Left colon (tissue), 2 donors: Measurements from ENCODE around the gene DLX4. TPM values are rescaled to one million over a fixed set of nuclear protein-coding genes. Genes with fewer than 3 reads are reported as not detected.

ENCODE experiments used
- ATAC-seq: fragments of 200-7000 bp; cut with Tn5 transposase; one replicate; pipeline ENCODE4 v1.9.1; 2020; ENCODE audit warnings: mild to moderate bottlenecking, moderate library complexity
- DNase-seq, 2 donors: peaks; one replicate each; pipeline ENCODE4 v3.0.0-alpha.2; 2020
- intact Hi-C, 2 donors: fragments of 100-400 bp; cut with DNase I in 1 of 2; cut with micrococcal nuclease in 1 of 2; formaldehyde crosslinking; loops; one replicate each; pipeline versions ENCODE4 v1.11.2 to v1.14.0; 2022; cut with DNase I, micrococcal nuclease
- long read RNA-seq: library from polyadenylated mRNA; unstranded; transcript quantifications from one replicate; pipeline ENCODE4 v2.0.0, GENCODE V29; 2021
- total RNA-seq, 2 donors: library from RNA; stranded (reverse); fragmentation: NEBNext Ultra II Directional; extraction: Animal tissue kit (Norgen Biotek cat#: 25700); gene quantifications; one replicate each; pipeline ENCODE4 v1.2.1, GENCODE V29; 2021
- donor health status: DM: no; HTN: no; CAD: no.
- donor health status: DM: yes; HTN: yes; CAD: no.

The DLX4 gene
- total RNA-seq = under 1 TPM in 1 of 2 donors, not detected in 1; 0.20 TPM
- long read RNA-seq = 0 reads

DNA sequence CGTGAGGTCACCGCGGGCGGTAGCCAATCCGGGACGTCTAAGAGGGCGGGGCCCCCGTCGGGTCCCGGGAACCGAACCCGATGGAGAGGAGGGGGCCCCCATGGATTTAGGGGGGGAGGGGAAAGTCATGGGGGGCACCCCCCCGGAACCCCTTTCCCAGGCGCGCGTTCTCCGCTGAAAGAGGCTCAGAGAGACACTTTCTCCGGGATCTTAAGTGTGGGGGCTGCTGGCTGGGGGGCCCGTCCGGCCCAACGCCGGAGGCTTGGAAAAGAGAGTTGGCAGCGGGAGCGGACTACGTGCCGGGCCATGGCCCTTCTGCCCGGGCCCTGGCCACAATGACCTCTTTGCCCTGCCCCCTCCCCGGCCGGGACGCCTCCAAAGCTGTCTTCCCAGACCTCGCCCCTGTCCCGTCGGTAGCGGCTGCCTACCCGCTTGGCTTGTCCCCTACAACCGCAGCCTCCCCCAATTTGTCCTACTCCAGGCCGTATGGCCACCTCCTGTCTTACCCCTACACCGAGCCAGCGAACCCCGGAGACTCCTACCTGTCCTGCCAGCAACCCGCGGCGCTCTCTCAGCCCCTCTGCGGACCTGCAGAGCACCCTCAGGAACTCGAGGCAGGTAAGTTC, at the start of gene DLX4:
Gene DLX4, plus strand, starts transcription at position 57 of the 626 bp plus-strand sequence. Its CDS starts 279 bp downstream, at position 336.
- intact Hi-C loops = no loop called here
- ATAC-seq (no peak), DNase-seq (no peak)

- intact Hi-C loops = no loop called here
- DNase-seq = no peak
These were observed 48.8 kb upstream of the DLX4 start for GRCh38 chr17:49920030-49920769.

DNA sequence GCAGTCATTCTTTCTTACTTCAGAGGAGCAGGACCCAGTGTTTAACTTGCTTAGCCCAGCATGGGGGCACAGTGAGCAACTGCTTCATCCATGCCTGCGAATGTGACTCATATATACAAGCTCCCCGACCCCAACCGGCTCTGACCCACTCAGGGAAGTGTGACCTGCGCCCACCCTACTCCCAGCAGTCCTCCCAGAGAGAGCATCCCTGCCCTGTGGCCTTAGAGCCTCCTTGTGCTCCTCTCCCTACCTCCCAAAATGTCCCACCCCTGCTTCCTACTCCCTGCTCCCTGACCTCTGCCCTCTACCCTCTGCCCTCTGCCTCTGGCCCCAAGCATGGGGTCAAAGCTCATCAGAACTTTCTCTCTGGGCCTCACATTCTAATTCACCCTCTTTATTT, 46.9 kb upstream of the DLX4 start:
- no peak for ATAC-seq
- intact Hi-C loops = no loop called here
- DNase-seq = no peak

More at GRCh38 chr17:49920030-49920769, 48.8 kb upstream of the DLX4 start:
- no peak for ATAC-seq

- DNase-seq (no peak), ATAC-seq (no peak)
- intact Hi-C loops = no loop called here
These were observed 44.9 kb upstream of the DLX4 start for GRCh38 chr17:49924116-49924515.

DNA sequence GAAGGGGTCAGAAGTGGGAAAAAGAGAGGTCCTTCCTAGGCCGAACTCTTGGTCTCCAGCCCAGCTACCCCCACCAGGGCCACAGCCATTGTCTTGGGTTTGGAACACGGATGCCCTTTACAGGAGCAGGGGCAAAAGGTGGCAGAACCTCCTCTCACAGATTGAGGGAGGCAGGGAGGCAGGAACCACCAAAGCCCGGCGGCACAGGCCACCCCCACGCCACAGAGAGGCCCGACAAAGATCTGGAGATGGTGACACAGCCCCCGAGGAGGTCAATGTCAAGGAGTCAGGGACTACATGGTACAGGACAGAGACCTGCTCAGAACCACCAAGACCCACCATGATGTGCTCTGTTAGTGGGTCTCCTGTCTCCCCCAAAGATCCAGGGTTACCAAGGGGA, 44.4 kb upstream of the DLX4 start:
- intact Hi-C loops = no loop called here
- no peak for ATAC-seq
- DNase-seq = no peak

DNA sequence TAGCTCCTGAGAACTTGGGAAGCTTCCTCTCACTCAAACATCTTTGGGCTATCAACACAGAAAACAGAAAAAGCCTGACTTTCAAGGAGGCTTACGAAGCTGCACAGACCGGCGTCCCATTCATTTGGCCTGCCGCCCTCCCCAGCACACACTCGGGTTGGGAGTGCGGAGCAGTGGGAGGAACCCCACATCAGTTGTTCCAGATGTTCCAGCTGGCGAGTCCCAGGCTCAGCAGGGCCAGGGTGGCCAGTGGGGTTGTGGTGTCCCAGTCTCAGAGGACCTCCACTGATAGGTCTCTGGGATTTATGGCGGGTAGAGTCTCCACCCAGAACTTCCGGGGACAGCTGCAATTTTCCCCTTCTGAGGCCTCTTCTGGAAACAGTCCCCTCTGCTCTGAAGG, 43.1 kb upstream of the DLX4 start:
- DNase-seq = no peak

GRCh38 chr17:49926886-49927285, 42.1 kb upstream of the DLX4 start:
- intact Hi-C loops = no loop called here
- no peak for ATAC-seq

More for the DNA sequence above, 43.1 kb upstream of the DLX4 start:
- no peak for ATAC-seq
- intact Hi-C loops = no loop called here

DNA sequence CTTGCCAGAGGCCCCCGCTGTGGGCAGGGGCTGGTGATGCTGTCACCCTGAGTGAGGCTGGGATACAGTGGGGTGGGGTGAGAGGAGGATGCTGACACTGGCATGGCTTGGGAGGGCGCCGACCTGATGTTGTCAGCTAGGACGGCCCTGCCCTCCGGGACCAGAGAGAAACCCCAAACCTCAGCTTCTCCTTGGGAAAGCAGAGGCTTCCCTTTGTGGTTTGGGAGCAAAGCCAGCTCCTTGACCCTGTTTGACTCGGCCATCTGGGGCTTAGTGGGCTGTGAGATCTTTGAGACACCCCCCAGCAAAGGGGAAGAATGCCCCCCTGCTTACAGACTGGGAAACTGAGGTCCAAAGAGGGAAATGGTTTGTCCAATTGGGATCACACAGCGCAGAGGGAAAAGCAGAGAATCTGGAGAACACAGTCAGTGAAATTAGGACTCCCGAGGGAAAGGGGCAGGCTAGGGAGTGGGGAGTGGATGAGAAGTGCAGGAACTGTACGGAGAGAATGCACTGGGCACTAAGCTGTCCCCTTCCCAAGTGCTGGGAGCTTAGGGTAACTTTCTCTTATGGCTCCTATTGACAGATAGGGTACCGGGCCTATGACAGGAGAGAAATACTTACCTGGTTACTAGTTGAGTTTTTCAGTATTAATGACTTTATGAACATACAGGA, 40.7 kb upstream of the DLX4 start:
- intact Hi-C loops = no loop called here
- ATAC-seq (no peak), DNase-seq (no peak)

More at GRCh38 chr17:49926886-49927285, 42.1 kb upstream of the DLX4 start:
- DNase-seq = no peak

DNA sequence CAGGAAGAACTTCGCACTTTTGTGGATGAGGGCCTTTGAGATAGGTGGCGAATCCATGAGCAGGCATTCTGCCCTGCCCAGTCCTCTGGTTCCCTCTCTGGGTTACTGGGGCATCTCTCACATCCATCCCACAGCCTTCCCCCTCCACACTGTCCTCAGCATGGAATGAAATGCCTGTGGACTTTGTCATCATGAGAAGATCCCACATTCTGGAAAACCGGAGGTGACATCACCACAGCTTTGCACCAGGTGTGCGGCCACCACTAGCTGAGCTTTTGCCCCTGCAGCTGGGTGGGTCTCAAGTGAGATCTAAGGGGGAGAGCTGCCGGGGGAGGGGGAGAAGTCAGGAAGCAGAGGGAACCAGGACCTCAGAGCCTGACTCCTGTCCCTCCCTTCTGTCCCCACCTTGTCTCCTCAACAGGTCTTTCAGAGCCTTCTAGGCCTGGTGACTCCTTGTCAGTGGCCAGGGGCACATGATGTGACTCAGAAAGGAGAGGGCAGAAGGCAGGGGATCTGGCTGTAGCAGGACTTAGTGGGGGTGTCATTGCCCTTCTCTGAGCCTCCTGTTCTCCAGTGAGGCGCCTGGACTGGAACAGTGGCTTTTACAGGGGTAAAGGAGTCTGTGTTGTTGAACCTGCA, 40.0 kb upstream of the DLX4 start:
- intact Hi-C loops = no loop called here
- DNase-seq = no peak
- no peak for ATAC-seq

GRCh38 chr17:49930880-49931279, 38.1 kb upstream of the DLX4 start:
- ATAC-seq = no peak

DNA sequence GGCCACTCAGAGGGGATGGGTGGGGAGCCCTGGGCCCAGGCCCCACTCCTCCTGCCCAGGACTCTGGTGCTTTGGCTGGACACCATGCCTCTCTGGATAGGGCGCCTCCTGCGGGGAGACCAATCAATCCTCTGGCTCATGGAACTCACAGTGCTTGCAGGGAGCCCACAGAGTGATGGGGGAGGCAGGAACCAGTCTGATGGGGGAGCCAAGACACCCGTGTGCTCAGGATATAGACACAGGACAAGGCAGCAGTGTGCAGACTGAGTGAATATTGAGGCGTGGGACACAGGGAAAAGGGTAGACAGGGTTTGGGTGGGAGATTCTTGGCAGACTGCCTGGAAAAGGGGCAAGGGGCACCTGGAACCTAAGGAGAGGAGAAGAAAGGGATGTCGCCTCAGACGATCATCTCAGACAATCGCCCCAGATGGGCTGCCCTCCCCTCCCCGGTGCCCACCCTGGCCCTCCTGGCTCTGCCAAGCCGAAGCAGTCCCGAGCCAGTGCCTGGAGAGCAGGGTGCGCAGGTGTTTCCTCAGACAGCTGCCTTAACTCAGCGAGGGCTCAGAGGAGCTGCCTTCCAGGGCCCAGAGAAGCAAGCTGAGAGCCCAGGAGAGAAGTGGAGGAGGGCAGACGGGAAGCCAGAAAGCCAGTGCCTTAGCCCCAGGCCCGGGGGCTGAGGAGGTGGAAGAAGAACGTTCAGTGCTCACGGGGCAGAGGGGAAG, 37.4 kb upstream of the DLX4 start:
- ATAC-seq (no peak), DNase-seq (no peak)
- intact Hi-C loops = no loop called here

More at GRCh38 chr17:49930880-49931279, 38.1 kb upstream of the DLX4 start:
- no peak for DNase-seq
- intact Hi-C loops = no loop called here

- intact Hi-C loops = no loop called here
- no peak for DNase-seq
- no peak for ATAC-seq
These were observed 36.8 kb upstream of the DLX4 start for GRCh38 chr17:49932138-49932723.

- intact Hi-C loops = no loop called here
- no peak for ATAC-seq
- DNase-seq = no peak
These were observed 36.1 kb upstream of the DLX4 start for GRCh38 chr17:49932901-49933300.

DNA sequence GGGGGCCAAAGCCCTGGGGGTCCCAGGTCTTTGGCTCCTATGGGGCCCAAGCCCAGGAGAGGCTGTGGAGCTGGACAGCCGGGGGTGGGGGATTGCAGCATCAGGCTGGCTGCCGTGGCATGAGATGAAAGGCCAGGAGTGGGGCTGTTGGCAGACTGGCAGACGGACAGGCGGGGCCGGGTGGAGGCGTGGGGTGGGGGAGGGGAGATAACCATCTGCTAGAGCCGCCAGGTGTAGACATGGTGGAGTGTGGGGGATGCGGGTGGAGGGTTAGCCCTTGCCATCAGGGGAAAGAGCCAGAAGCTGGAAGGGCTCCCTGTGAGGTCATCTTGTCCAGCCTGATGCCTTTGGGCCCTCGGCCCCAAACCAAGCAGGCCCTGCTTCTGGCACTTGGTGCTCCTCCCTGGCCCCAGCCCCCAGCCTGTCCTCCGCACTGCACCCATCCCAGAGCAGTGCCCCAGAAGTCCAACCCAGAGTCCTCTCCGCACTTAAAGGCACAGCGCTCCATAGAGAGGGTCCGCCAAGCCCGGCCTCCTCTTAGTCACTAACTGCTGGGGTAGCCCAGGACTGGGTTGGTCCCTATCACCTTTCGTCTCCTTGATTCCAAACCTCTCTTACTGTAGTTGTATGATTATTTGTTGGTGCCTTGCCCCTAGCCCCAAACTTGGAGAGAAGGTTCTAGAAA, 33.3 kb upstream of the DLX4 start:
- DNase-seq (no peak), ATAC-seq (no peak)
- intact Hi-C loops = no loop called here

DNA sequence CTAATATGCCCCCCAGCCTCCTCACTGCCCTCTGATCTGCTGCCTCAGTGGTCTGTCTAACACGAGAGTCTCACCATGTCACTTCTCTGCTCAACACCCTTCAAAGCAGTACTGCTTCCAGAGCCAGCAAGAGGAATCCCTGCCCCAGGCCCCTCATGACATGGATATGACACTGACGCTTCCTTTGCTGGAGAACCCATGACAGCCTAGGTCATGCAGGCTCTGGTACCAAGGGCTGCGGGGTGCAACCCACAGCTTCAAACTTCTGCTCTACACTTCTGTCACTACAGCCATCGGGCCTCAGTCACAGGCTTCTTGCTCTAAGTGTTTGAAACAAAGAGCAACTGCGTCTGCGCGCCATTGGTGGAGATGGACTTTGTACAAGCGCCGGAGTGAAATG, 32.6 kb upstream of the DLX4 start:
- DNase-seq (no peak), ATAC-seq (no peak)

GRCh38 chr17:49939318-49939717, 29.7 kb upstream of the DLX4 start:
- ATAC-seq = no peak
- intact Hi-C loops = no loop called here
- no peak for DNase-seq

More for the DNA sequence above, 32.6 kb upstream of the DLX4 start:
- intact Hi-C loops = no loop called here

DNA sequence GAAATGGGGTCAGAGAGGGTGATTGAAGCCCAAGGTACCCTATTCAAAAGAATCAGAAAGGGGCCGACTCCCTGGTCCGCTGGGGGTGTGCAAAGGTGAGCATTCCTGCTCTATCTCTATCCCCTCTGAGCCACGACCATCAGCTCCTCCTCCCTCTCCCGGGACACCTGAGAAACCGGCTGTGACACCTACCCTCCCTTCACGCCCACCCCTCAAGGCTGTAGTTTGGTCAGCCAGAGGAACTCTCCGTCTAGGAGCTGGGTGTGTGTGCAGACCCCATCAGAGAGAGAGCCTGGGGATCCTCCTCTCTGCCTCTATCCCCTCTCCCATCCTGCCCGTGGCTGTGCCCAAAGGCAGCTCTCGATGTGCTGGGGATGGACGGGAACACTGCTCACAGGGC, 27.6 kb upstream of the DLX4 start:
- ATAC-seq (no peak), DNase-seq (no peak)
- intact Hi-C loops = no loop called here

GRCh38 chr17:49942947-49943346, 26.0 kb upstream of the DLX4 start:
- DNase-seq = no peak
- intact Hi-C loops = no loop called here
- ATAC-seq = no peak
